Measurements from ENCODE around the gene ERVV-1.

Gene ERVV-1

GRCh38 chr19:53004242-53004641, 9.5 kb upstream of the ERVV-1 start:
- DNase-seq (ENCODE audit: low spot score) = no peak
- in situ Hi-C loops (cut with MboI; ENCODE audit: low sequenced_read_pairs, unreplicated experiment) = no loop called here
- TF ChIP-seq CTCF (IDR thresholded peaks at IDR 0.05; ENCODE audit: borderline replicate concordance, control extremely low read depth, extremely low read depth, insufficient read depth, missing control alignments) = no peak

- TF ChIP-seq CTCF (IDR thresholded peaks at IDR 0.05; ENCODE audit: borderline replicate concordance, control extremely low read depth, extremely low read depth, insufficient read depth, missing control alignments) = no peak
- DNase-seq (ENCODE audit: low spot score) = no peak
- in situ Hi-C loops (cut with MboI; ENCODE audit: low sequenced_read_pairs, unreplicated experiment) = no loop called here
Observed at GRCh38 chr19:53007200-53007599, 6.5 kb upstream of the ERVV-1 start.

GRCh38 chr19:53007606-53008005, 6.1 kb upstream of the ERVV-1 start:
- no peak for TF ChIP-seq CTCF (IDR thresholded peaks at IDR 0.05; ENCODE audit: borderline replicate concordance, control extremely low read depth, extremely low read depth, insufficient read depth, missing control alignments)
- in situ Hi-C loops (cut with MboI; ENCODE audit: low sequenced_read_pairs, unreplicated experiment) = no loop called here
- no peak for DNase-seq (ENCODE audit: low spot score)

- no peak for DNase-seq (ENCODE audit: low spot score)
- in situ Hi-C loops (cut with MboI; ENCODE audit: low sequenced_read_pairs, unreplicated experiment) = no loop called here
Observed at GRCh38 chr19:53008061-53008778, 5.5 kb upstream of the ERVV-1 start.

GRCh38 chr19:53010494-53010893, 3.2 kb upstream of the ERVV-1 start:
- in situ Hi-C loops (cut with MboI; ENCODE audit: low sequenced_read_pairs, unreplicated experiment) = no loop called here
- no peak for DNase-seq (ENCODE audit: low spot score)
- no peak for TF ChIP-seq CTCF (IDR thresholded peaks at IDR 0.05; ENCODE audit: borderline replicate concordance, control extremely low read depth, extremely low read depth, insufficient read depth, missing control alignments)

More at GRCh38 chr19:53008061-53008778, 5.5 kb upstream of the ERVV-1 start:
- TF ChIP-seq CTCF (IDR thresholded peaks at IDR 0.05; ENCODE audit: borderline replicate concordance, control extremely low read depth, extremely low read depth, insufficient read depth, missing control alignments) = no peak

- no peak for DNase-seq (ENCODE audit: low spot score)
- no peak for TF ChIP-seq CTCF (IDR thresholded peaks at IDR 0.05; ENCODE audit: borderline replicate concordance, control extremely low read depth, extremely low read depth, insufficient read depth, missing control alignments)
- in situ Hi-C loops (cut with MboI; ENCODE audit: low sequenced_read_pairs, unreplicated experiment) = no loop called here
Observed at GRCh38 chr19:53012006-53012405, 1.7 kb upstream of the ERVV-1 start.

Data from GM13976 (cell line).